GM21423 (cell line): ENCODE measurements around the gene ABO.
"Not testable (repeated sequence)": the region's sequence is repeated elsewhere in the genome, so short reads cannot be mapped to it uniquely, and the experiment has no call there.

Experiments
- ATAC-seq: cut with Tn5 transposase; IDR thresholded peaks from one replicate; pipeline ENCODE4 v1.9.1; 2021; ENCODE audit warnings: mild to moderate bottlenecking, moderate library complexity; ENCODE audit not compliant: unreplicated experiment

The ABO gene

GRCh38 chr9:133290751-133291302, 15.8 kb upstream of the ABO start:
- no peak for ATAC-seq

GRCh38 chr9:133286523-133286922, 11.5 kb upstream of the ABO start:
- no peak for ATAC-seq

GRCh38 chr9:133285252-133285775, 10.3 kb upstream of the ABO start:
- no peak for ATAC-seq

DNA sequence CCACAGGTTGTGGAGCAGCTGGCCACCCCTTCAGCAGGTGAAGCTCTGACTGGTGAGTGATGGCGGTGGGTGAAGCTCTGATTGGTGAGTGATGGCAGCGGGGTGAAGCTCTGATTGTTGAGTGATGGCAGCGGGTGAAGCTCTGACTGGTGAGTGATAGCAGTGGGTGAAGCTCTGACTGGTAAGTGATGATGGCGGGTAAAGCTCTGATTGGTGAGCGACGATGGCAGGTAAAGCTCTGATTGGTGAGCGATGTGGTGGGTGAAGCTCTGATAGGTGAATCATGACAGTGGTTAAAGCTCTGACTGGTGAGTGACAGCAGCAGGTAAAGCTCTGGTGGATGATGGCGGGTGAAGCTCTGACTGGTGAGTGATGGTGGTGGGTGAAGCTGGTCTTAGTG, 9.4 kb upstream of the ABO start:
- ATAC-seq, result no peak

- ATAC-seq, result not testable (repeated sequence)
Measured at GRCh38 chr9:133283255-133284032, 8.4 kb upstream of the ABO start.

DNA sequence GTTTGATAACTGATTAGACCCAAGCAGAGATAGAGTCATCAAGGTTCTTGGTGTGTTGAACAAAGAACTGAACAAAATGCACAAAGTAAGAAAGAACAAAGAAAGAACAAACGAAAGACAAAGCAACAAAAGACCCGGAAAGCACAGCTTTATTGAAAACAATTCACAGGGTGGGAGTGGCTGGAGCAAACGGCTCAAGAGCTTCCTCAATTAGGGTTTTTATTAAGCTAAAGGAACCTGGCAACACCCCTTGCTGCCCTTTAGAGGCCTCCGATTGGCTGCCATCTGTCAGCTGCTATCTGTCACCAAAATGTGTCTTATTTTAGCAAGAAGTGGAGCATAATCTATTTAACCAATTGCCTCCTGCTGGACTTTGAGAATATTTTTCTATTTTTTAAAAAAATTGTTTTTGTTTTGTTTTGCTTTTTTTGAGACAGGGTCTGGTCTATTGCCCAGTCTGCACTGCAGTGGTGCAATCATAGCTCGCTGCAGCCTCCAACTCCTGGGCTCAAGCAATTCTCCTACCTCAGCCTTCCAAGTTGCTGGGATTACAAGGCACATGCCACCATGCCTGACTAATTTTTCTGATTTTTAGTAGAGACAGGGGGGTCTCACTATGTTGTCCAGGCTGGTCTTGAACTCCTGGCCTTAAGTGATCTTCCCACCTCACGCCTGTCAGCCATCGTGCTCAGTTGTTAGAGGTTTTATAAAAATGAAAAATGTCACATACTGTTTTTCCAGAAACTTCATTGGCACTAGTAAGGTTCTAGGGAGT, 7.7 kb upstream of the ABO start:
- no peak for ATAC-seq

GRCh38 chr9:133280392-133280791, 5.4 kb upstream of the ABO start:
- ATAC-seq, result no peak

DNA sequence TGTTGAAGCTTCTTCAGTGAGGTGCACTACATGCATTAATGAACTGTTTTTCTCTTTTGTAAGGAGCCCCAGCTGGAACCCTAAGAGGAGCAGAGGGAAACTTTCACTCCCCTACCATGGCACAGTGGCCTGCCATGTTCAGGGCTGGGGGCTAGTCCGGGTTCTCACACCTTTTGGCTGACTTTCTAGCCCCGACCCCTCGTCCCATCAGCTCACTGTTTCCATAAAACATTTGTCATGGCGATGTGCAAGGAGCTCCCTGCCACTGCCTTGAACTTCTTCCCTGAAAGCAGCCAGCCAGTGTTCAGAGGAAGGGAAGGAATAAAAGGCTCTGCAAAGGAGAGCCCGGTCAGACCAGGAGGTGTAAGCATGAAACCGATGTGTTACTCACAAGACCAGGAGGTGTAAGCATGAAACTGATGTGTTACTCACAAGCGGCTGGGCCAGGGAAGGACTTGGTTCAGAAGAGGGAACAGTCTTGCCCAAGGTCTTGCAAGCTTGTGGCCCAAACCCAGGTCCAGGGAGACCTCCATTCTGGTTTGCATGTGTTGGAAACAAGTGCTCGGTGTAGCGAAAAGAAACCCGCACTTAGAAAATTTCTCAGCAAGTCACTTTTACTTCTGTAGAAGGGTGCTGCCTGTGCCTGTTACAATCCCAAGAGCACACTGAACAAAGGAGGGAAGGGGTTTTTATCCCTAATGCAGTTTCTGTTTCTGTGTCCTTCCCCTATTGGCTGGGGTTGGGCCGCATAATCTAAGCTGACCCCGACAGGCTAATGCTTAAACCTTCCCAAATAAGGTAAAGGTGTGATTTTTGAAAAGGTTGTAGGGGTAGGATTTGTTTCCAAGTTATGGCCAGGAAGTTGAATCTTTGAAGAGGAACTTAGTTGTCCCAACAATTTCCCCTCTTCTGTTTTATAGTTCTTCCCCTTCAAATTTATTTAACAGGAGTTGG, 3.4 kb upstream of the ABO start:
- ATAC-seq, result no peak

GRCh38 chr9:133277467-133277866, 2.5 kb upstream of the ABO start:
- ATAC-seq, result no peak

- ATAC-seq, result no peak
Measured at GRCh38 chr9:133276923-133277322, 1.9 kb upstream of the ABO start.

DNA sequence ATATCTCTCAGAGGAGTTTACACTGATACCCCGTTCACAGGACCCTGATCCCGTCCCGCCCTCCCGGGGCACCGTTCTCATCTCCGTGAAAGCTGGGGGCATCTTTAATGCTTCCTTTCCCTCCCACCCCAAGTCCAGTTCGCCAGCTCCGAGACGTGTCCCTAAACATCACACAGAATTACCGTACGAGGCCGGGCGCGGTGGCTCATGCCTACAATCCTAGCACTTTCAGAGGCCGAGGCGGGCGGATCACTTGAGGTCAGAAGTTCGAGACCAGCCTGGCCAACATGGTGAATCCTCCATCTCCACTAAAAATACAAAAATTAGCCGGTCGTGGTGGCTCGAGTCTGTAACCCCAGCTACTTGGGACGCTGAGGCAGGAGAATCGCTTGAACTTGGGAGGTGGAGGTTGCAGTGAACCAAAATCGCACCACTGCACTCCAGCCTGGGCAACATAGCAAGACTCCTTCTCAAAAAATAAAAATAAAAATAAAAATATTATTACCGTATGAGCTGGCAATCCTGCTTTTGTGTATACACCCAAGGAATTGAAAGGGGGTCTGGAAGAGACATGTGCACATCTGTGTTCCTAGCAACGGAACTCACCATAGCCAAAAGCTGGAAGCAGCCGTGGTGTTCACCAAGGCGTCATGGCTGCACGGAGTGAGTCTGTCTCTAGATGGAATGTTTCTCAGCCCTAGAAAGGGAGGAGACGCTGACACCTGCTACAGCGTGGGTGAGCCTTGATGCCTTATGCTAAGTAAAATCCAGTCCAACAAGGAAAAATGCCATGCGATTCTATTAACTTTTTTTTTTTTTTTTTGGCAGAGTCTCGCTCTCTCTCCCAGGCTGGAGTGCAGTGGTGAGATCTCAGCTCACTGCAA, 1.2 kb upstream of the ABO start:
- ATAC-seq, result no peak

GRCh38 chr9:133274236-133275104, 531 bp downstream of the ABO start:
- no peak for ATAC-seq

DNA sequence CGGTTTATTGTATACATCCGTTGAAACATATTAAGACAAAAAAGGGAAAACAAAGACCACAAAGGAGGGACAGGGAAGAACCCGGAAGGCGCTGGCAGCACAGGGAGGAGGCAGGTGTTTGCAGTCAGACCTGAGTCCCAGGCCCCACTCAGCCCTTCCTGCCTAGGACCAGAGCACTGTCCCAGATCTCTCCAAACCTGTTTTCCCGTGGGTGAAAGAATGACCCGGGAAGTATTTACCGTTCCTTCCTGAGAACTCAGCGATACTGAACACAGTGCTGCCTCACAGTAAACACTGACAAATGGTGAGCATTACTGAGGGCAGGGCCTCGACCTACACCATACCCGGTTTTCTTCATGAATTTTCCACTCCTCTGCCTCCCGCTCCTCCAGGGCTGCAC, 1.2 kb downstream of the ABO start:
- no peak for ATAC-seq

- ATAC-seq, result no peak
Measured at GRCh38 chr9:133273098-133273497, 1.9 kb downstream of the ABO start.

GRCh38 chr9:133269537-133270362, 5.3 kb downstream of the ABO start:
- ATAC-seq, result no peak

GRCh38 chr9:133269136-133269535, 5.9 kb downstream of the ABO start:
- ATAC-seq, result not testable (repeated sequence)

DNA sequence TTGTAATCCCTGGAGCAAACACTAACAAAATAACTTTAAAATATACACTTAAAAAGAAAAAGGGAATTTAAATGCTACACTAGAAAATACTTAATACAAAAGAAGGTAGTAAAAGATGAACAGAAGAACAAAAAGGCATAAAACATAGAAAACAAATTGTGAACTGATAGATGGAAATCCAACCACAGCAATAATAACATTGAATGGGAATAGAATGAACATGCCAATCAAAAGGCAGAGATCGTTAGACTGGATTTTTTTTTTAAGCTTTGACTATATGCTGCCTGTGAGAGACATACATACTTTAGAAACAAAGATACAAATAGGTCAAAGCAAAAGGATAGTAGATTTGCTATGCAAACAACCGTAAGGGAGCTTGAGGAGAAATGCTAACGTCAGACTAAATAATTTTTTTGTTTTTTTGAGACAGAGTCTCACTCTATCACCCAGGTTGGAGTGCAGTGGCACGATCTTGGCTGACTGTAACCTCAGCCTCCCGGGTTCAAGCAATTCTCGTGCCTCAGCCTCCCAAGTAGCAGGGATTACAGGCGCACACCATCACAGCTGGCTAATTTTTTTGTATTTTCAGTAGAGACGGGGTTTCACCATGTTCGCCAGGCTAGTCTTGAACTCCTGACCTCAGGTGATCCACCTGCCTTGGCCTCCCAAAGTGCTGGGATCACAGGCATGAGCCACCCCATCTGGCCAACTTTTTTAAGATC, 6.5 kb downstream of the ABO start:
- ATAC-seq, result no peak
